Spinal cord (tissue), 10 donors: ENCODE data around the gene PNKP. TPM values are rescaled to one million over a fixed set of nuclear protein-coding genes. Genes with fewer than 3 reads are reported as not detected.

ENCODE experiments used
- DNase-seq, 6 donors: peaks; one replicate each; pipeline versions ENCODE4 v3.0.0 to v3.0.0-alpha.2; 2013 to 2015; ENCODE audit warnings: low spot score in 6 of 6, low read depth in 4 of 6
- H3K27ac ChIP-seq: one replicate; pipeline ENCODE4 v1.5.1; 2013; ENCODE audit warnings: low read depth, low read length, control low read depth
- H3K27me3 ChIP-seq: one replicate; pipeline ENCODE4 v1.6.1; 2013; ENCODE audit warnings: low read length; ENCODE audit not compliant: control insufficient read depth, insufficient read depth
- H3K36me3 ChIP-seq: one replicate; pipeline ENCODE4 v1.6.1; 2013; ENCODE audit warnings: low read length; ENCODE audit not compliant: control insufficient read depth, insufficient read depth
- H3K4me1 ChIP-seq: one replicate; pipeline ENCODE4 v1.6.1; 2013; ENCODE audit warnings: low read length; ENCODE audit not compliant: control insufficient read depth, insufficient read depth
- H3K4me3 ChIP-seq: one replicate; pipeline ENCODE4 v1.5.1; 2013; ENCODE audit warnings: low read depth, low read length, control low read depth
- H3K9me3 ChIP-seq: one replicate; pipeline ENCODE4 v1.6.1; 2013; ENCODE audit warnings: low read length; ENCODE audit not compliant: control insufficient read depth, insufficient read depth
- WGBS: methylation state at CpG from one replicate; pipeline ENCODE4 v1.1.5; 2013; ENCODE audit warnings: missing lambda C conversion rate; ENCODE audit not compliant: insufficient coverage; 5-methylcytosine and 5-hydroxymethylcytosine counted together
- polyA plus RNA-seq, 2 donors: library from polyadenylated mRNA; unstranded; fragments of 120-200 nt; gene quantifications; one replicate each; pipeline ENCODE4 v1.2.1, GENCODE V29; 2013; ENCODE audit not compliant: insufficient read length in 2 of 2
- total RNA-seq, 2 donors: library from RNA; depleted of rRNA in 1 of 2; stranded (reverse); fragments of 120-200 nt in 1 of 2; fragments of >200 nt in 1 of 2; gene quantifications; one replicate each; pipeline versions ENCODE4 v1.2.3 to v1.2.4, GENCODE V29; 2013 to 2014
- donor health status: healthy.

Gene PNKP
- total and polyA plus RNA-seq, 4 donors: 22.2 to 87.1 (median 50.3) TPM

DNA sequence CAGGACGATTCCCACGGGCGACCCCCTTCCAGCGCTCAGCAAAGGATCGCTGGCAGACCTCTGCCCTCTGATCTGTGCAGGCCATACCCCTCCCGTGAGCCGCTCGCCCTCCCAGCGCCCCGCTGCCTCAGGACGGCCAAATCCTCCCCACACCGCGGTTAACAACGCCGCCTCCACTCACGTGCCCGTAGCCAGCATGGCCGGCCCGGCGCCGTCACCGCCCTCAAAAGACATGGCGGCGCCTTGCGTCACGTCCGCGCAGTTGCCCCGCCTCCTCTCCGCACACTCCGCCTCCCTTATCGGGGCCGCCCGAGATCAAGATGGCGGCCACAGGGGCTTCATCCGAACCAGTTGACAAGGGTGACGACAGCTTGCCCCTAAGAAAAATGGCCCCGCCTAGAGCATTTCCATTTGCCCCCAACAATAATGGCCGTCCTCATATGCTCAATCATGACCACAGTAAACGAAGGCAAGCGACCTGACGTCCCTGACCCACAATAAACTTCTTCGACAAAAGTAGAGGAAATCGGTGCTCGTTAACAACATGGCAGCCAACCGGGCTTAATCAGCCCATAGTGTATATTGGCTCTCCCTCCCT is 9.1 kb upstream of the PNKP start:
- WGBS: under 1% methylated on average over 46 of the region's 46 CpGs
- Histone ChIP-seq H3K4me1 (peaks cover 23% of the 10 kb centered on the region), H3K27ac (peak overlapping the region; percentile 100), H3K27me3 (no peaks in the 10 kb centered on the region), H3K4me3 (peak overlapping the region; percentile 96), H3K9me3 (no peaks in the 10 kb centered on the region), H3K36me3 (peaks cover 66% of the 10 kb centered on the region)
- peak; percentile 96 to 100 (median 99) for DNase-seq

DNA sequence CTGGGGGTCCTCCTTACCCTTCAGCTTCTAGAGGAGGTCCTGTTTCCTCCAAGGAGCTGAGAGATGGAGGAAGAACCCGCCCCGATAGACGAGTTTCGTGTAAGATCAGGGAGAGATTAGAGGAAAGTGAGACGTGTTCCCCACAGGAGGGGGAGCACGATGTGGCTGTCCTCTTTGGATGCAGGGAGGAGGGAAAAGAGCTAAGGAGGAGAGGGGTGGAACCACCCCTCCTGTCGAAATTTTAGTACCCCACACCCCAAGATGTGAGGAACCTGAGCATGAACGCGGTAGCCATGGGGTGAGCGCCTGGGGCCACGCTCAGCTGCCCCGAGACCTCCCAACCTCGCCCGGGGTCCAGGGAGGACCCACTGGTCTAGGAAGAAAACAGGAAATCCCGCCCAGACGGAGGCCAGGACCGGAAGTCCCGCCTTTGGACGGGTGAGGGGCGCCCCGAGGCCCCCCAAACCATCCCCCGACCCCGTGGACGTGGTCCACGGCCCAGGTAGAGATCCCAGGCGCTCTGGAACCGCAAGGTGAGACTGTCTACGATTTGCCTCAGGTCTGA is 8.6 kb upstream of the PNKP start:
- peak overlapping the region; percentile 100 for H3K27ac ChIP-seq
- DNase-seq: peak in 5 of 6 donors; percentile 52 to 93 (median 58)
- H3K4me3 ChIP-seq: peak overlapping the region; percentile 96
- H3K4me1 ChIP-seq: peaks cover 25% of the 10 kb centered on the region
- H3K27me3 ChIP-seq: no peaks in the 10 kb centered on the region
- under 1% methylated on average over 24 of the region's 28 CpGs for WGBS
- peaks cover 66% of the 10 kb centered on the region for H3K36me3 ChIP-seq
- no peaks in the 10 kb centered on the region for H3K9me3 ChIP-seq

DNA sequence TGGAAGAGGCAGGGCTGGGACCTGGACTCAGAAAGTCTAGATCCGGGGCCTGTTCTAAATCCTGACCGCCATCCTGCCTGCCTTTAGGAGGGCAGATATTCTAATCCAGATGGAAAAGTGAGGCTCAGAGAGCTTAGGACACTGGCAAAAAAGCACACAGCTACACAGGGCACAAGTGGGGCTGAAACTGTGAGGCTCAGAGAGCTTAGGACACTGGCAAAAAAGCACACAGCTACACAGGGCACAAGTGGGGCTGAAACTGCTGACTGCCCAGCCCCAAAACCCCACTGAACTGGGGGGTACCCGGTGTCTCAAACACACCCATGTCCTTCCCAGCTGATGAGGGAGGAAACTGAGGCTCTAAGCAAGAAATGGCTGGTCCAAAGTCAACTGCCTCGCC is 7.8 kb upstream of the PNKP start:
- Histone ChIP-seq H3K27me3 (no peaks in the 10 kb centered on the region), H3K4me3 (no peak overlapping the region), H3K9me3 (no peaks in the 10 kb centered on the region), H3K36me3 (peaks cover 66% of the 10 kb centered on the region), H3K27ac (peak overlapping the region; percentile 100), H3K4me1 (peaks cover 33% of the 10 kb centered on the region)
- WGBS: 75% methylated on average over 1 of the region's 4 CpGs
- no peak for DNase-seq

DNA sequence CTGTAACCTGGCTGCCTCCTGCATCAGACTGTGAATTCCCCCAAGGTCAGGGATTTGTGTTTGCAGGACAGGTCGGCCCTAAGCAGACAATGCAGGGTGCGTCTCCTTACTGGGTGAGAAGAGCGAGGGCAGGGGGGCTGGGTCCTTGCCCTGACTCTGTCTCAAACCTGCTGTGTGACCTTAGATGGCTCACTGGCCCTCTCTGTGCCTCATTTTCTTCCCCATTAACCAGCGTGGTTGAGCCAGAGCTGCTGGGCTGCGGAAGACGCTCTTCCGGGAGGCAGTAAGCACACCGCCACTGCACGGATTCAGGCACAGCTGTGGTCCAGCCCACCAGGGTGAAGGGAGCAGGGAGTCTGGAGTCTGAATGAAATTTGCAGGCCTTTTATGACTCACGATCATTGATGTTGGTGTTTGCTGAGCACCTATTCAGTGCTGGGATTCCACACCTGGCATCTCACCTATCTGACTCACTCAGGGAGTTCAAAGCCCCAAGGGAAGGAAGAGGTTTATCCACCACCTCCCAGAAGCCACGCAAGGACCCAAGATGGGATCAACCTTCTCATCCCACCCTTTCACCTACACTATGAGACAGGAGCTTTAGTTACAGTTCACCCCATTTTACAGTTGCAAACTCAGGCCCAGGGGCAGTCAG is 7.3 kb upstream of the PNKP start:
- Histone ChIP-seq H3K4me1 (peaks cover 38% of the 10 kb centered on the region), H3K36me3 (peaks cover 61% of the 10 kb centered on the region), H3K4me3 (no peak overlapping the region), H3K9me3 (no peaks in the 10 kb centered on the region), H3K27me3 (no peaks in the 10 kb centered on the region), H3K27ac (no peak overlapping the region)
- WGBS: 98% methylated on average over 11 of the region's 11 CpGs
- DNase-seq: no peak

DNA sequence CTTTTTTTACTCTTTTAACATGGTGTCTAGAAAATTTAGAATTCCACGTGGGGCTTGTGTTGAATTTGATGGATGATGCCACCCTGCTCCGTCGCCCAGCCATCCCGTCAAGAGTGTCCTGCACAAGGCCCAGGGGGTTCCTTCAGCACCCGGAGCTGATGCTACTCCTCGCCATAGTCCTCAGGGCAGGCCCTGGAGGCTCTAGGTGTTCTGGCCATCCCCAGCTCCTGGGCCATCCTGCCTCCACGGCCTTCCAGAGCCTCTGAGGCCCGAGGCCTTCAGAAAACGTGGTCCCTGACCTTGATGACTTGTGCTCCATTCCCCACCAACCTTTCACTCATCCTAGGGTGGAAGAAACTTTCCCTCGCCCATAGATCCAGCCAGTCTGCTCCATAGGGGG is 6.5 kb upstream of the PNKP start:
- no peaks in the 10 kb centered on the region for H3K9me3 ChIP-seq
- no peak overlapping the region for H3K4me3 ChIP-seq
- no peak for DNase-seq
- 95% methylated on average over 8 of the region's 10 CpGs for WGBS
- H3K4me1 ChIP-seq: peaks cover 43% of the 10 kb centered on the region
- H3K27ac ChIP-seq: no peak overlapping the region
- H3K36me3 ChIP-seq: peaks cover 53% of the 10 kb centered on the region
- no peaks in the 10 kb centered on the region for H3K27me3 ChIP-seq

DNA sequence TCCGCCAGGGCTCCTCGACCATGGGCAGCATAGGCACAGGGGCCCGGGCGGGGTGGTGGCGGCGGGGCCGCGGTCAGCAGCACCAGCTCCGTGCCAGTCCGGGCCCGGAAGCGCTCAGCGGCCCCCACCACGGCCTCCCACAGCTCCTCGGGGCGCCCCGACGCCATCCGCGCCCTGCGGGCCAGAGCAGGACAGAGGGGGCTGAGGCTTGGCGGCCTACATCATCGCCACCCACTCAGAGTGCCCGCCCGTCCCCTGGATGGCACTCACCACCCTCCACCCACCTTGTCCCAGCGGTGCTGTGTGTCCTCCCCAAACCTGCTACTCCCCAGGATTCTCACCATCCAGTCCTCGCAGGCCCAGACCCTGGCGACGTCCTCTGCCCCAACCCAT is 5.7 kb upstream of the PNKP start:
- 91% methylated on average over 25 of the region's 29 CpGs for WGBS

DNA sequence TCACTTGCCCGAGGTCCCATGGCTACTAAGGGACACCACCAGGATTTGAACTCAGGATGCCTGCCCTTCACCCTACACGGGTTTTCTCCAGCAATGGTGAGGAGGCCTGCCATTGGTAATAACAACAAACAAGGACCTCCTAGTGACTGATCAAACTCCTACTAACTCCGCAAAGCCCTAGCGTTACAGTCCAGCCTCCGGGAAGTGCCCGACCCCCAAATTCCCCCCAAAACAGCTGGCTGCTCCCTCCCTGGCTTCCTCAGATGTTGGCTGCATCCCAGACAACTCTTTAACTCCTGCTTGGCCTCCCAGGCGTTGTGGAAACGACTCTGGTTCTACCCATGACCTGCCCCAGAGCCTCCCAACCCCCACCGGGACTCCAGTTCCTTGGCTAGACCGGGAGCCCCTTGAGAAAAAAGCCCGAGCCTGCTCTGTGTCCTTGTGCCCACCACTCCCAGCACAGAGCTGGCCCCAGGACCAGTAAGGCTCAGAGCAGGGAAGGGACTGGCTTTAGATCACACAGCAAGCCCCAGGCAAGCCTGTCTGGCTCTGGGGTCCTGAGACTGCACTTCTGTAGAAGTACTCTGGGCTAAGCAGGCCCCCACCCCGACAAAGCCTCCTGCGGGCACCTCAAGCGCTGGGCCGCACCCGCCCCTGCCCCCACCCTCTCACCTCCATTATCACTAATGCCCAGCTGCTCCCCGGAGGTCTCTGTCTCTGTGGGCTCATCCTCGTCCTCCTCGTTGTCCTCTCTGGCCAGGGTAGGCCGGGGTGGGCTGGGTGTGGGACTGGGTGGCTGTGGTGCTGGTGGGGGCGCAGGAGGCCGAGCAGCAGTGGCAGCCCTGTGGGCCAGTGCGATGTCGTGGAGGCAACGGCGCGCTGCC is 5.1 kb upstream of the PNKP start:
- no peak overlapping the region for H3K27ac ChIP-seq
- H3K4me1 ChIP-seq: peaks cover 47% of the 10 kb centered on the region
- peaks cover 50% of the 10 kb centered on the region for H3K36me3 ChIP-seq
- no peak overlapping the region for H3K4me3 ChIP-seq
- no peak for DNase-seq
- 91% methylated on average over 20 of the region's 27 CpGs for WGBS
- no peaks in the 10 kb centered on the region for H3K27me3 ChIP-seq
- no peaks in the 10 kb centered on the region for H3K9me3 ChIP-seq

More for the DNA sequence above, 5.7 kb upstream of the PNKP start:
- Histone ChIP-seq H3K4me1 (peaks cover 43% of the 10 kb centered on the region), H3K4me3 (no peak overlapping the region), H3K27me3 (no peaks in the 10 kb centered on the region), H3K9me3 (no peaks in the 10 kb centered on the region), H3K36me3 (peaks cover 50% of the 10 kb centered on the region), H3K27ac (no peak overlapping the region)
- DNase-seq: no peak

DNA sequence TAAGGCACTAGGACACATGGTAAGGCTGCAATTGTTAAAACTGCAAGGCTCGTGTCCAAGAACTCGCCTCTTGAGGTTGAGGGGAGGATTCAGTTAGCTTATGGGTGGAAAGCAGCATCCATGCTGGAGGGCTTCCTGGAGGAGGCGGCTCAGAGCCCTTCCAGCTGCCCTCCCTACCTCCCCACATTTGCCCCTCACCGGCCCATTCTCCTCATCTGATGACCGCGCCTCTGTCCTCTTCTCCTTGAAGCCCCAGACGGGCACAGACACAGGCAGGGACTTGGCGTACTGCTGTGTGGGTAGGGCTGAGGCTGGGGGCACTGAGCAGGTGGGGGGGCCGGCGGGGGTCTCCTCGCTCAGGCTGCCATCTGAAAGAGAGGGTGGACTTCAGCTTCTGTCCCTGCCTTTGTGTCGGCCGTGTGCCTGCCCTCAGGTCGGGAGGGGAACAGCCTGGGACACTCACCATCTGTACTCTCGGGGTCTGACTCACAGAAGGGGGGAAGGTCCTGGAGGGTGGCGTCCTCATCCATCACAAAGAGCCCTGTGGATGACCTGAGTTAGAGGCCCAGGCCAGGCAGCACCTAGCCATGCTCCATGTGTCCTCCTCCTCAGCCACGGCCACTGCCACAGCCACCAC is 4.1 kb upstream of the PNKP start:
- H3K4me1 ChIP-seq: peaks cover 54% of the 10 kb centered on the region
- no peak for DNase-seq
- no peaks in the 10 kb centered on the region for H3K9me3 ChIP-seq
- no peaks in the 10 kb centered on the region for H3K27me3 ChIP-seq
- WGBS: 81% methylated on average over 11 of the region's 17 CpGs
- no peak overlapping the region for H3K4me3 ChIP-seq
- H3K27ac ChIP-seq: no peak overlapping the region
- H3K36me3 ChIP-seq: peaks cover 50% of the 10 kb centered on the region

DNA sequence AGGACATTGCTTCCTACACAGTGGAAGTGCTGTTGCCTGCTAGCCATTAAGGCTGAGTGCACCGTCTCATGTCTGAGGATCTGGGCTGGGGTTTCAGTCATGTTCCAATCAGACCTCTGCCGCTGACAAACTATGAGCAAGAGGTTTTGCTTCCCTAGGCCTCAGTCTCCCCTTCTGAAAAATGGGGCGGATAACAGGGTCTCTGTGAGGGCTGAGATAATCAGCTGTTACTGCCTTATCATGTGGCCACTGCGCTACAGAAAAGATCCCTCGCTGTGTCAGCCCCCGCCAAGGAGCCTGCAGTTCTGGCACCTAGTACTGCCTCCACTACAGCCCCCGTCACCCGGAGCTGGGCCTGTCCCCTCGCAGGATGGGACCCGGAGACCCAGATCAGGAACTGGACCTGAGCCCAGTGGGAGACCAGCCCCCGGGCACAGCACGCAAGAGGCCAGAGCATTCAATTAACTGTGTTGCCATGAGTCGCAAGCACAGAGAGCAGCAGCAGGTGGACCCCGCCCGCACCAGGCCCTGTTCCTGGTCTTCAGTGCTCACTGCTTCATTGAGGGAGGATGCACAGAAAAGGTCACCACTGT is 3.0 kb upstream of the PNKP start:
- peak overlapping the region; percentile 100 for H3K27ac ChIP-seq
- no peak for DNase-seq
- 80% methylated on average over 15 of the region's 15 CpGs for WGBS
- peaks cover 54% of the 10 kb centered on the region for H3K36me3 ChIP-seq
- no peaks in the 10 kb centered on the region for H3K9me3 ChIP-seq
- H3K27me3 ChIP-seq: no peaks in the 10 kb centered on the region
- peaks cover 58% of the 10 kb centered on the region for H3K4me1 ChIP-seq
- H3K4me3 ChIP-seq: peak overlapping the region; percentile 63
